ENCODE results near the gene FOXM1.

- TF ChIP-seq CTCF (IDR thresholded peaks at IDR 0.05; ENCODE audit: low read depth, low read length, poor library complexity, severe bottlenecking), result no peak
- TF ChIP-seq EZH2phosphoT487 (IDR thresholded peaks at IDR 0.05; ENCODE audit: borderline replicate concordance, low read length), result no peak
These were observed 19.4 kb downstream of the FOXM1 start for GRCh38 chr12:2857576-2857975.
